ENCODE data around the gene CAMKMT. TPM values are rescaled to one million over a fixed set of nuclear protein-coding genes. Genes with fewer than 3 reads are reported as not detected.

Gene CAMKMT
- total and polyA plus RNA-seq, 2 experiments from 2014 or later = 26.5 to 29.5 TPM

DNA sequence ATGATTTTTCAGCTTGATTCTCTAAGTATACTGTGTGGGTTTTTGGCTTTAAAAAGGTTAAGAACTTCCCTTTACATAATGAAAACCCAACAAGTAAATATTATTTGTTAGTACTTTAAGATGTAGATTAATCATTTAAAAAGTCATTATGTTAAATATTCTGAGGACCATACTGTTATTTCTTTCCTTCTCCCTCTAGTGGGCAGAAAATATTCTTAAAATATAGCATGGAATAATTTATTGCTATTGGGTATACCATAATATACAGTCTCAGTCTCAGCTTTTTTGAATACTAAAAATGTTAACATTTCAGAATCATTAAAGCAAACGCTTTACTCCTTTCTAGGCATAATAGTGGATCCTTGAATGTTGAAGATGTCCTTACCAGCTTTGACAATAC lies 28.1 kb downstream of the CAMKMT start:
- Histone ChIP-seq H3K9me2 (ENCODE audit: insufficient read depth) (no peaks in the 10 kb centered on the region), H3K4me2 (no peak overlapping the region), H3K4me1 (ENCODE audit: insufficient read depth) (peaks cover 8% of the 10 kb centered on the region; the same call in 1 of the 2 replicates), H3F3A (replicated peaks; ENCODE audit: low read depth) (no peaks in the 10 kb centered on the region), H3K27ac (ENCODE audit: low read depth) (no peak overlapping the region), H3K36me3 (ENCODE audit: insufficient read depth) (peaks cover 5% of the 10 kb centered on the region; the same call in 1 of the 2 replicates), H3K4me3 (no peak overlapping the region), H2AFZ (no peak overlapping the region), H4K20me1 (replicated peaks; ENCODE audit: insufficient read depth) (no peaks in the 10 kb centered on the region; the same call in 1 of the 2 replicates), H3K79me2 (replicated peaks; ENCODE audit: insufficient read depth) (peaks cover 35% of the 10 kb centered on the region), H3K27me3 (ENCODE audit: insufficient read depth) (no peaks in the 10 kb centered on the region)
- no peak for ATAC-seq
- DNase-seq (ENCODE audit: low spot score) = no peak
- Mint-ChIP-seq H3K4me1 (peaks cover 17% of the 10 kb centered on the region; the same call in 2 of the 3 replicates), H3K36me3 (ENCODE audit: low read depth) (peaks cover 24% of the 10 kb centered on the region), H3K4me3 (no peak overlapping the region), H3K9me3 (peaks cover 18% of the 10 kb centered on the region; the same call in 2 of the 3 replicates), H3K27ac (no peak overlapping the region), H3K27me3 (ENCODE audit: insufficient read depth, low read depth, poor library complexity) (no peaks in the 10 kb centered on the region)
- TF ChIP-seq EZH2phosphoT487 (IDR thresholded peaks at IDR 0.05; ENCODE audit: unreplicated experiment) (no peak), CTCF (conservative IDR thresholded peaks at IDR 0.05; ENCODE audit: low read depth in 2 of 2) (peak in 1 of 2 experiments; percentile 43; a peak in 2 of 4 replicates)

GRCh38 chr2:44392338-44392943 lies 30.7 kb downstream of the CAMKMT start:
- Mint-ChIP-seq H3K27ac (no peak overlapping the region), H3K27me3 (ENCODE audit: insufficient read depth, low read depth, poor library complexity) (no peaks in the 10 kb centered on the region), H3K36me3 (ENCODE audit: low read depth) (peaks cover 15% of the 10 kb centered on the region), H3K4me3 (no peak overlapping the region), H3K9me3 (peaks cover 10% of the 10 kb centered on the region; the same call in 1 of the 3 replicates), H3K4me1 (peaks cover 23% of the 10 kb centered on the region)
- peak; percentile 77 for DNase-seq (ENCODE audit: low spot score)
- Histone ChIP-seq H3F3A (replicated peaks; ENCODE audit: low read depth) (no peaks in the 10 kb centered on the region), H3K36me3 (ENCODE audit: insufficient read depth) (peaks cover 5% of the 10 kb centered on the region; the same call in 1 of the 2 replicates), H3K4me1 (ENCODE audit: insufficient read depth) (peaks cover 6% of the 10 kb centered on the region), H3K4me3 (no peak overlapping the region), H3K79me2 (replicated peaks; ENCODE audit: insufficient read depth) (peaks cover 9% of the 10 kb centered on the region; the same call in 1 of the 2 replicates), H3K27me3 (ENCODE audit: insufficient read depth) (no peaks in the 10 kb centered on the region), H3K9me2 (ENCODE audit: insufficient read depth) (no peaks in the 10 kb centered on the region), H3K4me2 (no peak overlapping the region), H2AFZ (no peak overlapping the region), H4K20me1 (replicated peaks; ENCODE audit: insufficient read depth) (no peaks in the 10 kb centered on the region), H3K27ac (ENCODE audit: low read depth) (no peak overlapping the region)
- ATAC-seq = no peak
- TF ChIP-seq ZNF114 (CRISPR knock-in tag; IDR thresholded peaks at IDR 0.05) = no peak
- peak; percentile 55 to 82 for TF ChIP-seq CTCF (conservative IDR thresholded peaks at IDR 0.05; ENCODE audit: low read depth in 2 of 2)

Data from GM23338 (cell line).